HPDE6-E6E7 (cell line): ENCODE data around the gene TBC1D24.

Experiments
- DNase-seq: peaks from one replicate; pipeline ENCODE4 v3.0.0; 2011; ENCODE audit warnings: missing footprints; ENCODE audit errors: extremely low spot score

The TBC1D24 gene

GRCh38 chr16:2516391-2517240, 41.7 kb downstream of the TBC1D24 start:
- no peak for DNase-seq

- DNase-seq, result no peak
These were observed 43.2 kb downstream of the TBC1D24 start for GRCh38 chr16:2517954-2518605.

GRCh38 chr16:2518823-2519710, 44.1 kb downstream of the TBC1D24 start:
- DNase-seq, result no peak

DNA sequence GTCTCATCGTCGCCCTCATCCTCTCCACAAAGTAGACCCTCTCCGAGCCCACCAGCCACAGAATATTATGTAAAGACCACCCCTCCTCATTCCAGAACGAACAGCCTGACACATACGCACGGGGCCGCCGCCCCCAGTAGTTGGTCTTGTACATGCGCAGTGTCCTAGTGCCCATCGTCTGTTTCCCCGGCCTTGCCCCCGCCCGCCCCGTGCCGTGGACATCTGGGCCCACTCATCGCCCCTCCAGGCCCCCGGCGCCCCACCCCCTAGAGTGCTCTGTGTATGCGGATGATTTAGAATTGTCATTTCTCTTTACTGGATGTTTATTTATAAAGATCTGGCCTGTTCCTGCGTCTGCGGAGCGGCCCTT, 44.8 kb downstream of the TBC1D24 start:
- DNase-seq, result no peak

GRCh38 chr16:2520097-2520783, 45.3 kb downstream of the TBC1D24 start, which contains the start of gene AMDHD2:
AMDHD2 (plus strand) TSS chr16:2520371; CDS start chr16:2520459, 88 bp downstream.
- peak; percentile 90 for DNase-seq

- peak; percentile 60 for DNase-seq
These were observed 46.0 kb downstream of the TBC1D24 start for GRCh38 chr16:2520784-2521531.

DNA sequence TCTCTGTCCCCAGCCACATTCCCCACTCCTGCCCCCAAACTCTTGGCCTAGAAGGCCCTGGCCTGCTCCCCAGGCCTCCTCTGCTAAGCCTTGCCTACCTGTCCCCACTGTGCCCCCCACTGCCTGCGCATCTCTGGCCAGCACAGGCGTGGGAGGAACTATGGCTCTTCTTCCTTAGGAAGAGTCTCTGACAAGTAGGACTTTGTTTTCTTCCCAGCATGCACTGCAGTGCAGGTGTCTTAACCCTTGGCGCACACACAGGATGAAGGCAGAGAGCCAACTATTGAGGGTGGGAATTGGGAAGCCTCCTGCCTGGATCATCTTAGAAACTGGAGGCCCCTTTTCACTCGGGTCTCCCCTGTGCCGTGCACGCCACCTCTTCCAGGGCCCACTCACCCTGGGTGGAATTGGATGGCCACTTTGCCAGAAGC, 48.9 kb downstream of the TBC1D24 start:
- no peak for DNase-seq

- no peak for DNase-seq
These were observed 49.5 kb downstream of the TBC1D24 start for GRCh38 chr16:2524339-2524938.

- DNase-seq, result no peak
These were observed 51.2 kb downstream of the TBC1D24 start for GRCh38 chr16:2526135-2526534.

GRCh38 chr16:2527071-2527783, 52.3 kb downstream of the TBC1D24 start:
- DNase-seq, result no peak

DNA sequence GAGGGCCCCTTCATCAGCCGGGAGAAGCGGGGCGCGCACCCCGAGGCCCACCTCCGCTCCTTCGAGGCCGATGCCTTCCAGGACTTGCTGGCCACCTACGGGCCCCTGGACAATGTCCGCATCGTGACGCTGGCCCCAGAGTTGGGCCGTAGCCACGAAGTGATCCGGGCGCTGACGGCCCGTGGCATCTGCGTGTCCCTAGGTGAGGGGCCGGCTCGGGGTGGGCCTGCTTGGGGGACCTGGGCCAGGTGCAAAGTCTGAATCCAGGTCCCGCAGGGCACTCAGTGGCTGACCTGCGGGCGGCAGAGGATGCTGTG, 52.8 kb downstream of the TBC1D24 start:
- no peak for DNase-seq

DNA sequence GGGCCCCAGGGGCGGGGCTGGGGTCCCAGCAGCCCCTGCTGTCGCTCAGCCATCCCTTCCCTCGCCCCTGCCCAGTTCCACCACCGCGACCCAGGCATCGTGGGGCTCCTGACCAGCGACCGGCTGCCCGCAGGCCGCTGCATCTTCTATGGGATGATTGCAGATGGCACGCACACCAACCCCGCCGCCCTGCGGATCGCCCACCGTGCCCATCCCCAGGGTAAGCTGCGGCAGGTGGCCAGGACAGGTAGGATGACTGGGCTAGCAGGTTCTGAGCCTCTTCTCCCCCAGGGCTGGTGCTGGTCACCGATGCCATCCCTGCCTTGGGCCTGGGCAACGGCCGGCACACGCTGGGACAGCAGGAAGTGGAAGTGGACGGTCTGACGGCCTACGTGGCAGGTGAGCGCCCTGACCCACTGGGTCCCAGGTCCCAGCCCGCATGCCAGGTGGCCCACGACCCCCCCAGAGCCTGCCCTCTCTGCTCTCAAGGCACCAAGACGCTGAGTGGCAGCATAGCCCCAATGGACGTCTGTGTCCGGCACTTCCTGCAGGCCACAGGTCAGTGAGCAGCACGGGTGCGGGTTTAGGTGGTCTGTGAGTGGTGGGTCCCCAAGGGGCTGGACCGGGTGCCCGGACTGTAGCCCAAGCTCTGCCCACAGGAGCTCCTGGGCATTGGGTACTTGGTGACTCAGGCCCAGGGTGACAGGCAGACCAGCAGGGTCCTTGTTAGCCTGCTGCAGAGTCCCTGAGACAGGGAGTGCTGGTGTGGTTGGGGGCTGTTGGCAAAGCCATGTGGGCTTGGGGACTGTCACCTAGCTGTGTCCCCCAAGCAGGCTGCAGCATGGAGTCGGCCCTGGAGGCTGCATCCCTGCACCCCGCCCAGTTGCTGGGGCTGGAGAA, 53.5 kb downstream of the TBC1D24 start:
- no peak for DNase-seq

GRCh38 chr16:2529061-2529931, 54.4 kb downstream of the TBC1D24 start:
- no peak for DNase-seq

DNA sequence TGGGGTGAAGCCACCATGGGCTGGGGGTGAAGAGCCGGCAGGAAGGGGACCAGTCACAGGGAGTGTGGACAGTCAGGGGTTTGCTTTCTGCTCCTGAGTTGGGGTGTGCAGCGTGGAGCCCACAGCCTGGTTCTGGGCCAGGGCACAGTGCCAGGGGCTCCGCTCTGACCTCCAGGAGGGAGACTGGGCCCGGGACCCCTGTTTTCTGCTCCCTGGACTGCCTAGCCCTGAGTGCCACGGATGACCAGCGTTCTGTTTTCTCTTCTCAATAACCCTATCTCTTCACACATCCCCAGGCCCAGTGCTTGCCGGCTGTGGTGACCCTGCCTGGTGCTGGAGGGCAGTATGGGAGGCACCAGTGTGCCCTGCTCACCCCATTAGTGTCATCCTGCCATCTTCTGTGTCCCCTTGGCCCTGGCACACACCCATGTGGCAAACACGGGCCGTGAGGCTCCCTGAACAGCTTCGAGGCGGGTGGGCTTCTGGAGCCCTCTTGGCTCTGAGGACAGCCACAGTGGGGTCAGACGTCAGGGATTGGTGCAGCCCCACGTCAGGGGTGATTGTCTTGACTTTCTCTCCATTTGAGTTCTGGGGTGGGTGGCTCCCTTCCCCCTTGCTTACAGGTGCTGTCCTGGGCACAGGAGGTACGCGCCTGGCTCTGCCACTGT, 55.2 kb downstream of the TBC1D24 start:
- no peak for DNase-seq

DNA sequence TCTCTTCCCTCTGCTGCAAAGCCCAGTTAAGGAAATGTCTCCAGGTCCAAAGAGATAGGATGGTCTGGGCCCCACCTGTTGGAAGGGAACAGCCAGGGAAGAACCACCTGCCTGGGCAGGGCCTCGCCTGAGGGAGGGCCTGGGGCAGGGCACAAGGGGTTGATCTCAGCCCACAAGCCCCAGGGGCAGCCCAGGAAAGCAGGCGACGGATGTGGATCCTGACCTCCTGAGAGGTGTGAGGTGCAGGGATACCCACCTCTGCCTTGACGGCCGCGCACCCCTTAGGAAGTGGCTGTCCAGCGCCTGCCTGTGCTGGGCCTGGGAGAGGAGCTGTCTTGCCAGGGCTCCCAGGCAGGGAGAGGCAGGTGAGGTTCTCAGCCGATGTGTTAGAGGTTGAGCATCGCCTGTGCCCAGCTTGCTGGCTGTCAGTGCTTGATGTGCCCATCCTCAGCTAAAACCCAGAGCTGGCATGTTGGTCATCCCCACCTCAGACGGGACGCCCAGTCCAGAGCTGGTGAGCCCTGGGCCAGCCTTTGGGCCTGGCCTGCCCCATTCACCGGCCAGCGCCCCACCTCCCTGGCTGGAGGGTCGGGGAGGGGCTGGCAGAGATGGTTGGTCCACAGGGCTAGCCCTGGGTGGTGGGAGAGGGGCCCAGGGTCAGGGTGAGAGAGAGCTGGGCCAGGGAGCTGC, 55.8 kb downstream of the TBC1D24 start:
- DNase-seq, result no peak

GRCh38 chr16:2531371-2531695, 56.4 kb downstream of the TBC1D24 start, which contains the start of gene CEMP1:
CEMP1 (minus strand) TSS chr16:2531408; CDS start chr16:2531073, 335 bp downstream.
- DNase-seq, result no peak
